IPS-18c (cell line): Measurements from ENCODE around the gene RFFL.
"Not testable (repeated sequence)": the region's sequence is repeated elsewhere in the genome, so short reads cannot be mapped to it uniquely, and the experiment has no call there.

Experiments
- H3K4me3 ChIP-seq: 2 replicates; pipeline ENCODE4 v1.7.0; 2013; ENCODE audit warnings: low read depth, mild to moderate bottlenecking, low read length, moderate library complexity; ENCODE audit not compliant: insufficient read depth
- H3K9me3 ChIP-seq: one replicate; pipeline ENCODE4 v1.6.1; 2013; ENCODE audit warnings: mild to moderate bottlenecking, low read length, moderate library complexity; ENCODE audit not compliant: control insufficient read depth, insufficient read depth

The RFFL gene

DNA sequence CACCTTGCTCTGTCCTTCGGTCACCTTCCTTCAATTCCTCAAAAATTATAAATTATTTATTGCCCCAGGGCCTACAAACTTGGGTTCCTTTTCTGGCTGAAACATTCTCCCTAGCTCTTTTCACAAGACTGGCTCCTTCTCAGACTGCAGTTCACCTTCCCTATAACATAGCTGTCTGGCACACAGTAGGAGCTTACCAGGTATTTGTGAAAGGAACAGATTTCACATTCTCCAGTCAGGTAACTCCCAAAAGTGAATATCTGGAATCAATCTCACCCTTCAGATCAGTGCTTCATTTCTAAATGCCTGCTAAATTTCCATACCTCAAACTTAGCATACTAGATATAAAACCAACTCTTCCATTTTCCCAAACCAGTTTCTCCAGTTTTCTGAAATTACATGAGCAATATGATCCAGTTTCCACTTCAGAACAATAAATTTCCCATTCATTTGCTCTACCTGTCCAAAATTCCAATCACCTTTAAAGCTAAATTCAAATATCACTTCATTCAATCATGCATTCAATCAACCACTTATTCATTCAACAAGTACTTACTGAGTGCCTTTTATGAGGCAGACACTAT lies 6.1 kb downstream of the RFFL start:
- H3K4me3 ChIP-seq: no peak overlapping the region
- H3K9me3 ChIP-seq: no peaks in the 10 kb centered on the region

GRCh38 chr17:35056013-35056412 lies 7.5 kb downstream of the RFFL start:
- H3K4me3 ChIP-seq: no peak overlapping the region
- H3K9me3 ChIP-seq: no peaks in the 10 kb centered on the region

DNA sequence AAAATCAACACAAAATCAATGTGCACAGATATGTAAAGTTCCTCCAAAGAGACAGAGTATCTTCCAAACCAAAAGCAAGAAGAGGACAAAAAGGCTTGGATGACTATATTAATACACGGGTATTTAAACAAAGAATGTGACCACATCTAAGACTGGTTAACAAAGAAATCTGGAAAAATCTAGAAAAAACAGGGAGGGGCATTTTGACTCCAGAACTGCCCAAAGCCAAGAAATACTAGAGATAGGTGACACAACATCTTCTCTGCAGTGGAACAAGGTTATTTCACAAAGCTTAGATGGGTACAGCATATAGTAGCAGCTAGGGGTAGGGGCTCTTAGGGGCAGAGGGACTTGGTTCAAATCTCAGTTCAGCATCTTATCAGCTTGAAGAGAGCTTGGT lies 10.3 kb downstream of the RFFL start:
- Histone ChIP-seq H3K9me3 (no peaks in the 10 kb centered on the region), H3K4me3 (no peak overlapping the region)

- Histone ChIP-seq H3K4me3 (no peak overlapping the region), H3K9me3 (no peaks in the 10 kb centered on the region)
Measured at GRCh38 chr17:35052780-35053179, 10.7 kb downstream of the RFFL start.

GRCh38 chr17:35052241-35052610 lies 11.3 kb downstream of the RFFL start:
- H3K4me3 ChIP-seq: no peak overlapping the region
- no peaks in the 10 kb centered on the region for H3K9me3 ChIP-seq

- Histone ChIP-seq H3K9me3 (no peaks in the 10 kb centered on the region), H3K4me3 (no peak overlapping the region)
Measured at GRCh38 chr17:35051579-35052240, 11.8 kb downstream of the RFFL start.

- no peak overlapping the region for H3K4me3 ChIP-seq
- no peaks in the 10 kb centered on the region for H3K9me3 ChIP-seq
Measured at GRCh38 chr17:35051183-35051578, 12.3 kb downstream of the RFFL start.

- no peak overlapping the region for H3K4me3 ChIP-seq
- no peaks in the 10 kb centered on the region for H3K9me3 ChIP-seq
Measured at GRCh38 chr17:35050170-35050569, 13.3 kb downstream of the RFFL start.

DNA sequence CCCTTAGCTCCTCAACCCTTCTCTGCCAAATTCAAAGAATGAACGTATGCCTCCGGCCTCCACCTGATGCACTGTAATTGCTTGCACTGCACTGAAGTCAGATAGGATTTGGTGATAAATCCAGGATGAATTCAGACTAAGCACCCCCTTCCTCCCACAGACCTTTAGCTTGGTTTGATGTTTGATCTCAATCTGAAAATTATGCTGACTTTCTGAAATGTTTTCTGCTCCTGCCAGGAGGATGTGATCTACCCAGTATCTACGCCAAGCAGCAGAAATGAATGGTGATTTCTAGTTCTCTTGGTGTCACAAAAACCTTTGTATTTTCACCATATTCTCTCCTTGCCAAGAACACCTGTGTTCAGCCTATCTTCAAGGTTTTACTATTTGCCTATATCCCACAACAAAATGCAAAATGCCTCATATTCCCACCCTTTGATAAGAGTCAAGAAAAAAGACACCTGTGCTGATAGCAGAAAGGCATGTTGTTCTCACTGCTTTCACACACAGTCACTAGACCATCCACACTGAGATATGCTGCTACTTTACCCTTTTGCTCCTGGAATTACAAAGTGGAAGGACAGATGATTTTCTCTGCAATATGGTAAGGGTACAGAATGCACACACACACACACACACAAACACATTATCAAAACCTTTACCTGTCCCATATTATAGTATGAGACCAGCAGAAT lies 14.7 kb downstream of the RFFL start:
- no peak overlapping the region for H3K4me3 ChIP-seq

GRCh38 chr17:35046740-35047283 lies 16.7 kb downstream of the RFFL start:
- Histone ChIP-seq H3K9me3 (no peaks in the 10 kb centered on the region), H3K4me3 (no peak overlapping the region)

More for the DNA sequence above, 14.7 kb downstream of the RFFL start:
- H3K9me3 ChIP-seq: no peaks in the 10 kb centered on the region

- no peak overlapping the region for H3K4me3 ChIP-seq
Measured at GRCh38 chr17:35046245-35046644, 17.3 kb downstream of the RFFL start.

GRCh38 chr17:35045458-35045979 lies 18.0 kb downstream of the RFFL start:
- H3K4me3 ChIP-seq, H3K9me3 ChIP-seq: not testable (repeated sequence)

More at GRCh38 chr17:35046245-35046644, 17.3 kb downstream of the RFFL start:
- H3K9me3 ChIP-seq: no peaks in the 10 kb centered on the region

DNA sequence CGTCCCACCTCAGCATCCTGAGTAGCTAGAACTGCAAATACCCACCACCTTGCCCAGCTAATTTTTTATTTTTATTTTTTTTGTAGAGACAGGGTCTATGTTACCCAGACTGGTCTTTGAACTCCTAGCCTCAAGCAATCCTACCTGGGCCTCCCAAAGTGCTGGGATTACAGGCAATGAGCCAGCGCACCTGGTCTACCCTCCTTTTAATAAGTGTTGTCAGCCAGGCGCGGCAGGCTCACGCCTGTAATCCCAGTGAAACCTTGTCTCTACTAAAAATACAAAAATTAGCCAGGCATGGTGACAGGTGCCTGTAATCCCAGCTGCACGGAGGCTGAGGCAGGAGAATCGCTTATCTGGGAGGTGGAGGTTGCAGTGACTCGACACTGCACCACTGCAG lies 19.3 kb downstream of the RFFL start:
- Histone ChIP-seq H3K9me3 (no peaks in the 10 kb centered on the region), H3K4me3 (no peak overlapping the region)

GRCh38 chr17:35041390-35041789 lies 22.1 kb downstream of the RFFL start:
- no peak overlapping the region for H3K4me3 ChIP-seq
- no peaks in the 10 kb centered on the region for H3K9me3 ChIP-seq

- H3K4me3 ChIP-seq: no peak overlapping the region
- no peaks in the 10 kb centered on the region for H3K9me3 ChIP-seq
Measured at GRCh38 chr17:35038453-35038852, 25.1 kb downstream of the RFFL start.

- Histone ChIP-seq H3K9me3 (no peaks in the 10 kb centered on the region), H3K4me3 (no peak overlapping the region)
Measured at GRCh38 chr17:35030780-35031179, 32.7 kb downstream of the RFFL start.

DNA sequence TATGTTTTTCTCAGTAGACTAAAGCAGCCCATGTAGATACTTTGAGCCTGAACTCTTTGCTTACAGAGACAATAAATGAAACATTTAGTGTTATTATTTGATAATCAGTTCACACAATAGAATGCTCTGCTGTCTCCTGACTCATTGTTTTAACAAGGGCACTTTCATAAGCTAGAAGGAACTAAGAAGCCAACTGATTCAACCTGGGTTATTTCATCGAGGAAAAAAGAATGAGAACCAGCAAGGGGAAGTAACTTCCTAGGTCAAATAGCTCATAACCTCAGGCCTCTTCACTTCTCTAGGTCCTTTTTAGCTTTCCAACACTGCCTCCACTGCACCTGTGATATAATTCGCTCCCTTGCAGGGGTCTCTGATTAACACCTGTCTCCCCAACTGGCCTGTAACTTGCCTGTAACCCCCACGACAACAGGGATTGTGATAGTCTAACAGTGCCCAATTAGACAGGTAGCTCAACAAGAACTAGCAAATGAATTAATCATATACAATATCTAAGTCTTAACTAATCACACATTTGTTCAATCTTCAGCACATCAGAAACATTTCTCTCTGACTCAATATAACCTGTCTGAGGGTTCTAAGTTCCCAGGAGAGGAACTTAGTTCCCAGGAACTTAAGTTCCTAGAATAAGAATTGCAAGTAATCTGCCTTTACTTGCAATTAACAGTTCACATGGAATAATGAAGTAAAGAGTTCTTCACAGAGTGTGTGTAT lies 34.8 kb downstream of the RFFL start:
- no peak overlapping the region for H3K4me3 ChIP-seq
- H3K9me3 ChIP-seq: no peaks in the 10 kb centered on the region
